DND-41 (cell line): ENCODE data around the gene METTL9.

Experiments used
- EZH2 ChIP-seq: IDR thresholded peaks from 3 replicates; pipeline ENCODE4 v1.6.1; 2012; ENCODE audit warnings: borderline replicate concordance, low read depth, mild to moderate bottlenecking, moderate library complexity, low read length, inconsistent platforms; ENCODE audit not compliant: severe bottlenecking
- TF ChIP-seq, protein P1 (sequence below): IDR thresholded peaks from 2 replicates; pipeline ENCODE4 v1.5.1; 2012; ENCODE audit warnings: borderline replicate concordance, low read length, moderate library complexity, mild to moderate bottlenecking; ENCODE audit not compliant: poor library complexity, severe bottlenecking; ENCODE audit errors: extremely low read depth

DNA sequence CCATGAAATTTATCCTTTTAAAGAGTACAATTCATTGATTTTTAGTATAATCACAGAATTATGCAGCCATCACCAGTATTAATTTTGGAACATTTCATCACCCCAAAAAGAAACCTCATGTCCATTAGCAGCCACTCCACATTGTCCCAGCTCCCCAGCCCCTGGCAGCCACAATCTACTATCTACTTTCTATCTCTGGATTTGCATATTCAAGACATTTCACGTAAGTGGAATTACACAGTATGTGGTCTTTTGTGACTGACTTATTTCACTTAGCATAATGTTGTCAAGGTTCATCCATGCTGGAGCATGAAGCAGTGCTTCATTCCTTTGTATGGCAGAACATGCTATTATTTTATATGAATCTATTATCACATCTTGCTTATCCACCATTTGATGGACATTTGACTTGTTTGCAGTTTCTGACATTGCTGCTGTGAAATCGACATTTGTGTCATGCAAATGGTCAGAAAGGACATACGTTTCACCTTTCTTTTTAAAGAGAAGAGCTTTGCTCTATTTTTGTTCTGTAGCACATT, 10.7 kb downstream of the METTL9 start:
- TF ChIP-seq, protein P1, sequence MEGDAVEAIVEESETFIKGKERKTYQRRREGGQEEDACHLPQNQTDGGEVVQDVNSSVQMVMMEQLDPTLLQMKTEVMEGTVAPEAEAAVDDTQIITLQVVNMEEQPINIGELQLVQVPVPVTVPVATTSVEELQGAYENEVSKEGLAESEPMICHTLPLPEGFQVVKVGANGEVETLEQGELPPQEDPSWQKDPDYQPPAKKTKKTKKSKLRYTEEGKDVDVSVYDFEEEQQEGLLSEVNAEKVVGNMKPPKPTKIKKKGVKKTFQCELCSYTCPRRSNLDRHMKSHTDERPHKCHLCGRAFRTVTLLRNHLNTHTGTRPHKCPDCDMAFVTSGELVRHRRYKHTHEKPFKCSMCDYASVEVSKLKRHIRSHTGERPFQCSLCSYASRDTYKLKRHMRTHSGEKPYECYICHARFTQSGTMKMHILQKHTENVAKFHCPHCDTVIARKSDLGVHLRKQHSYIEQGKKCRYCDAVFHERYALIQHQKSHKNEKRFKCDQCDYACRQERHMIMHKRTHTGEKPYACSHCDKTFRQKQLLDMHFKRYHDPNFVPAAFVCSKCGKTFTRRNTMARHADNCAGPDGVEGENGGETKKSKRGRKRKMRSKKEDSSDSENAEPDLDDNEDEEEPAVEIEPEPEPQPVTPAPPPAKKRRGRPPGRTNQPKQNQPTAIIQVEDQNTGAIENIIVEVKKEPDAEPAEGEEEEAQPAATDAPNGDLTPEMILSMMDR: no peak
- TF ChIP-seq EZH2: no peak
